WTC11 (cell line): Measurements from ENCODE around the gene TNS3. TPM values are rescaled to one million over a fixed set of nuclear protein-coding genes. Genes with fewer than 3 reads are reported as not detected.

ENCODE experiments used
- ATAC-seq: fragments of 200-7000 bp; cut with Tn5 transposase; 2 replicates; pipeline ENCODE4 v1.10.0; 2021; ENCODE audit warnings: mild to moderate bottlenecking, moderate library complexity
- CTCF ChIA-PET: fragments of 300-600 bp; sonication (Branson Sonifier 250); formaldehyde crosslinking; loops from one replicate; lab custom pipeline; 2021; ENCODE audit warnings: antibody characterized with exemption; lab: Charles Lee
- POLR2A ChIA-PET: fragments of 350-600 bp; sonication (Branson Sonifier 250); formaldehyde crosslinking; loops from one replicate; lab custom pipeline; 2021; ENCODE audit warnings: antibody characterized with exemption; lab: Charles Lee
- DNase-seq: peaks from one replicate; pipeline ENCODE4 v3.0.0; 2021; ENCODE audit warnings: low spot score
- H3K27ac Mint-ChIP-seq: 2 replicates; pipeline ENCODE4 v1.8.0; 2021; ENCODE audit warnings: mixed read lengths
- H3K27me3 Mint-ChIP-seq: 2 replicates; pipeline ENCODE4 v1.8.0; 2021; ENCODE audit warnings: low read depth, mild to moderate bottlenecking, moderate library complexity, mixed read lengths
- H3K36me3 Mint-ChIP-seq: 2 replicates; pipeline ENCODE4 v1.8.0; 2021; ENCODE audit warnings: mixed read lengths
- H3K4me1 Mint-ChIP-seq: 2 replicates; pipeline ENCODE4 v1.8.0; 2022; ENCODE audit warnings: mixed read lengths
- H3K4me3 Mint-ChIP-seq: 2 replicates; pipeline ENCODE4 v1.8.0; 2021; ENCODE audit warnings: mild to moderate bottlenecking, moderate library complexity, mixed read lengths
- H3K9me3 Mint-ChIP-seq: 2 replicates; pipeline ENCODE4 v1.8.0; 2021; ENCODE audit warnings: mixed read lengths
- AR ChIP-seq: fragments of 250-450 bp; sonication (Bioruptor Pico); IDR thresholded peaks from 2 replicates; pipeline ENCODE4 v1.9.0; 2021; ENCODE audit warnings: mild to moderate bottlenecking
- ATF1 ChIP-seq: sonication (generic); formaldehyde crosslinking; IDR thresholded peaks from 2 replicates; pipeline ENCODE4 v1.8.1; 2023; ENCODE audit warnings: mild to moderate bottlenecking, moderate library complexity, missing genetic modification reagents
- CBFB ChIP-seq: sonication (generic); formaldehyde crosslinking; IDR thresholded peaks from 2 replicates; pipeline ENCODE4 v1.8.1; 2022; ENCODE audit warnings: mild to moderate bottlenecking, low read depth, missing genetic modification reagents
- CREM ChIP-seq: sonication (generic); formaldehyde crosslinking; IDR thresholded peaks from 2 replicates; pipeline ENCODE4 v1.8.1; 2022; ENCODE audit warnings: mild to moderate bottlenecking, missing genetic modification reagents, moderate library complexity
- CTCF ChIP-seq: fragments of 200-600 bp; IDR thresholded peaks from 2 replicates; pipeline ENCODE4 v1.8.0; 2022; ENCODE audit warnings: antibody characterized with exemption
- FOXP1 ChIP-seq: sonication (generic); formaldehyde crosslinking; IDR thresholded peaks from 2 replicates; pipeline ENCODE4 v1.8.0; 2022; ENCODE audit warnings: missing genetic modification reagents, mild to moderate bottlenecking, moderate library complexity, borderline replicate concordance
- GRHL2 ChIP-seq: fragments of 250-450 bp; sonication (Bioruptor Pico); IDR thresholded peaks from 2 replicates; pipeline ENCODE4 v1.8.0; 2022; ENCODE audit warnings: mild to moderate bottlenecking, moderate library complexity; ENCODE audit not compliant: insufficient replicate concordance, severe bottlenecking
- GTF2I ChIP-seq: fragments of 250-450 bp; sonication (Bioruptor Pico); conservative IDR thresholded peaks from 2 replicates; pipeline ENCODE4 v1.4.0; 2021; ENCODE audit warnings: mild to moderate bottlenecking
- IRF2 ChIP-seq: sonication (generic); formaldehyde crosslinking; IDR thresholded peaks from 2 replicates; pipeline ENCODE4 v1.8.0; 2022; ENCODE audit warnings: low read depth, missing genetic modification reagents, borderline replicate concordance
- MAX ChIP-seq: sonication (generic); formaldehyde crosslinking; IDR thresholded peaks from 2 replicates; pipeline ENCODE4 v1.8.0; 2022; ENCODE audit warnings: mild to moderate bottlenecking, missing genetic modification reagents
- MXD4 ChIP-seq: fragments of 250-450 bp; sonication (Bioruptor Pico); IDR thresholded peaks from 2 replicates; pipeline ENCODE4 v1.8.0; 2021; ENCODE audit warnings: mild to moderate bottlenecking, moderate library complexity, borderline replicate concordance
- NR2C2 ChIP-seq: sonication (generic); formaldehyde crosslinking; IDR thresholded peaks from 2 replicates; pipeline ENCODE4 v1.8.0; 2022; ENCODE audit warnings: mild to moderate bottlenecking, missing genetic modification reagents
- PRDM15 ChIP-seq: sonication (generic); formaldehyde crosslinking; IDR thresholded peaks from 2 replicates; pipeline ENCODE4 v1.8.0; 2022; ENCODE audit warnings: missing genetic modification reagents
- PRRX2 ChIP-seq: fragments of 250-450 bp; sonication (Bioruptor Pico); IDR thresholded peaks from 2 replicates; pipeline ENCODE4 v1.8.0; 2021; ENCODE audit warnings: mild to moderate bottlenecking
- RORB ChIP-seq: fragments of 250-450 bp; sonication (Bioruptor Pico); IDR thresholded peaks from 2 replicates; pipeline ENCODE4 v1.9.0; 2021; ENCODE audit warnings: mild to moderate bottlenecking
- SMAD4 ChIP-seq: sonication (generic); formaldehyde crosslinking; IDR thresholded peaks from 2 replicates; pipeline ENCODE4 v1.8.0; 2022; ENCODE audit warnings: mild to moderate bottlenecking, missing genetic modification reagents
- SOX15 ChIP-seq: fragments of 250-450 bp; sonication (Bioruptor Pico); IDR thresholded peaks from 2 replicates; pipeline ENCODE4 v1.9.0; 2021; ENCODE audit warnings: mild to moderate bottlenecking
- TEAD1 ChIP-seq: sonication (generic); formaldehyde crosslinking; IDR thresholded peaks from 2 replicates; pipeline ENCODE4 v1.8.0; 2022; ENCODE audit warnings: mild to moderate bottlenecking, missing genetic modification reagents
- TEAD4 ChIP-seq: sonication (generic); formaldehyde crosslinking; IDR thresholded peaks from 2 replicates; pipeline ENCODE4 v1.8.0; 2022; ENCODE audit warnings: mild to moderate bottlenecking, missing genetic modification reagents
- USF2 ChIP-seq: sonication (generic); formaldehyde crosslinking; IDR thresholded peaks from 2 replicates; pipeline ENCODE4 v1.8.1; 2023; ENCODE audit warnings: mild to moderate bottlenecking, missing genetic modification reagents, moderate library complexity
- ZNF219 ChIP-seq: sonication (generic); formaldehyde crosslinking; IDR thresholded peaks from 2 replicates; pipeline ENCODE4 v1.8.0; 2023; ENCODE audit warnings: missing genetic modification reagents, mild to moderate bottlenecking, borderline replicate concordance
- ZNF281 ChIP-seq: sonication (generic); formaldehyde crosslinking; IDR thresholded peaks from 2 replicates; pipeline ENCODE4 v1.8.0; 2023; ENCODE audit warnings: mild to moderate bottlenecking, missing genetic modification reagents
- total RNA-seq: library from RNA; stranded (reverse); gene quantifications from 3 replicates; pipeline ENCODE4 v1.2.3, GENCODE V29; 2021

TNS3 gene
- total RNA-seq, 1 experiment from 2014 or later, result 37.7 TPM

- no peak for TF ChIP-seq USF2
- TF ChIP-seq TEAD1 (CRISPR knock-in tag), result no peak
- TF ChIP-seq PRDM15 (CRISPR knock-in tag), result no peak
- no peak for TF ChIP-seq CREM (CRISPR knock-in tag)
- TF ChIP-seq MAX (CRISPR knock-in tag), result no peak
- no peak for TF ChIP-seq NR2C2 (CRISPR knock-in tag)
- no peak for TF ChIP-seq CBFB (CRISPR knock-in tag)
Observed at GRCh38 chr7:47543714-47544113, 38.2 kb downstream of the TNS3 start (continued).

GRCh38 chr7:47543056-47543455, 38.9 kb downstream of the TNS3 start:
- CTCF ChIA-PET, result interaction anchor here (2.0 kb wide), 1 partner anchor 9 kb away, joined by 6 read pairs; no protein-coding TSS in a partner anchor
- ATAC-seq, result no peak

GRCh38 chr7:47542051-47542450, 39.9 kb downstream of the TNS3 start:
- H3K36me3 Mint-ChIP-seq, result no peaks in the 10 kb centered on the region
- no peak overlapping the region for H3K4me3 Mint-ChIP-seq
- no peak for DNase-seq
- TF ChIP-seq NR2C2 (CRISPR knock-in tag) (no peak), SMAD4 (CRISPR knock-in tag) (no peak), TEAD4 (CRISPR knock-in tag) (no peak), SOX15 (CRISPR knock-in tag) (no peak), GRHL2 (no peak), AR (CRISPR knock-in tag) (no peak), MAX (CRISPR knock-in tag) (no peak), CTCF (no peak), ZNF219 (CRISPR knock-in tag) (no peak), ATF1 (no peak), MXD4 (no peak), ZNF281 (CRISPR knock-in tag) (no peak), GTF2I (CRISPR knock-in tag) (no peak)
- peaks cover 15% of the 10 kb centered on the region for H3K27me3 Mint-ChIP-seq
- ATAC-seq, result no peak
- peaks cover 60% of the 10 kb centered on the region for H3K4me1 Mint-ChIP-seq
- no peaks in the 10 kb centered on the region for H3K9me3 Mint-ChIP-seq
- ChIA-PET CTCF (no interaction called here), POLR2A (no interaction called here)
- no peak overlapping the region for H3K27ac Mint-ChIP-seq

More at GRCh38 chr7:47543056-47543455, 38.9 kb downstream of the TNS3 start:
- H3K9me3 Mint-ChIP-seq, result no peaks in the 10 kb centered on the region
- H3K27me3 Mint-ChIP-seq, result peaks cover 8% of the 10 kb centered on the region
- no peak overlapping the region for H3K4me3 Mint-ChIP-seq
- no peak for TF ChIP-seq IRF2 (CRISPR knock-in tag)
- no peak for TF ChIP-seq RORB (CRISPR knock-in tag)
- no peak for TF ChIP-seq FOXP1 (CRISPR knock-in tag)
- TF ChIP-seq PRRX2 (CRISPR knock-in tag), result no peak
- POLR2A ChIA-PET, result no interaction called here
- no peaks in the 10 kb centered on the region for H3K36me3 Mint-ChIP-seq
- no peak for DNase-seq
- H3K4me1 Mint-ChIP-seq, result peaks cover 54% of the 10 kb centered on the region
- no peak overlapping the region; the same call in 1 of the 2 replicates for H3K27ac Mint-ChIP-seq
